BJ (cell line): ENCODE data around the gene TCL1B. TPM values are rescaled to one million over a fixed set of nuclear protein-coding genes. Genes with fewer than 3 reads are reported as not detected.

Experiments used
- CTCF ChIA-PET: fragments of 350-600 bp; formaldehyde crosslinking; extraction: SDS; loops from one replicate; lab custom pipeline; 2021; ENCODE audit warnings: antibody characterized with exemption, inconsistent platforms; lab: Yijun Ruan, JAX
- POLR2A ChIA-PET: fragments of 300-600 bp; sonication (Branson Sonifier 250); formaldehyde crosslinking; extraction: SDS; loops from one replicate; lab custom pipeline; 2021; ENCODE audit warnings: antibody characterized with exemption; lab: Charles Lee
- DNase-seq: peaks from one replicate; pipeline ENCODE4 v3.0.0-alpha.2; 2011; ENCODE audit warnings: low read depth
- H3K27me3 ChIP-seq: 2 replicates; pipeline ENCODE4 v1.6.0; 2011; ENCODE audit warnings: low read length; ENCODE audit not compliant: control insufficient read depth, insufficient read depth
- H3K36me3 ChIP-seq: 2 replicates; pipeline ENCODE4 v1.5.1; 2011; ENCODE audit warnings: low read length; ENCODE audit not compliant: control insufficient read depth, insufficient read depth
- H3K4me3 ChIP-seq: 2 replicates; pipeline ENCODE4 v1.5.1; 2011; ENCODE audit warnings: low read depth, mild to moderate bottlenecking, control low read depth, low read length
- polyA plus RNA-seq: library from polyadenylated mRNA; depleted of rRNA; stranded (reverse); fragments of >200 nt; gene quantifications from 2 replicates; pipeline ENCODE4 v1.2.3, GENCODE V29; 2011
- TF ChIP-seq, protein P1 (sequence below): IDR thresholded peaks from 2 replicates; pipeline ENCODE4 v1.5.1; 2011; ENCODE audit warnings: low read depth, mild to moderate bottlenecking, control low read depth, inconsistent platforms, low read length, moderate library complexity; ENCODE audit not compliant: insufficient read depth

The TCL1B gene
- polyA plus RNA-seq, 1 experiment: not detected

DNA sequence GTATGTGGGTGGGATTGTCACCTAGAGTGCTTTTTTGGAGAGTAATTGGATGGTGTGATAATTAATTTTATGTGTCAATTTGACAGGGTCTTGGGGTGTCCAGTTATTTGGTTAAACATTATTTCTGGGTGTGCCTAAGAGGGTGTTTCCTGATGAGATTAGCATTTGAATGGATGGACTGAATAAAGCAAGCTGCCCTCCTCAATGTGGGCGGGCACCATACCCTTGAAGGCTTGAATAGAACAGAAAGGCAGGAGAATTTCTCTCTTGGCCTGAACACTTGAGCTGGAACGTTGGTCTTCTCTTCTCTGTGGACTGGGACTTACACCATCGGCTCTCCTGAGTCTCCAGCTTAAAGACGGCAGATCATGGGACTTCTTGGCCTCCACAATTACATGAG is 28.8 kb upstream of the TCL1B start:
- no peak for DNase-seq
- TF ChIP-seq, protein P1, sequence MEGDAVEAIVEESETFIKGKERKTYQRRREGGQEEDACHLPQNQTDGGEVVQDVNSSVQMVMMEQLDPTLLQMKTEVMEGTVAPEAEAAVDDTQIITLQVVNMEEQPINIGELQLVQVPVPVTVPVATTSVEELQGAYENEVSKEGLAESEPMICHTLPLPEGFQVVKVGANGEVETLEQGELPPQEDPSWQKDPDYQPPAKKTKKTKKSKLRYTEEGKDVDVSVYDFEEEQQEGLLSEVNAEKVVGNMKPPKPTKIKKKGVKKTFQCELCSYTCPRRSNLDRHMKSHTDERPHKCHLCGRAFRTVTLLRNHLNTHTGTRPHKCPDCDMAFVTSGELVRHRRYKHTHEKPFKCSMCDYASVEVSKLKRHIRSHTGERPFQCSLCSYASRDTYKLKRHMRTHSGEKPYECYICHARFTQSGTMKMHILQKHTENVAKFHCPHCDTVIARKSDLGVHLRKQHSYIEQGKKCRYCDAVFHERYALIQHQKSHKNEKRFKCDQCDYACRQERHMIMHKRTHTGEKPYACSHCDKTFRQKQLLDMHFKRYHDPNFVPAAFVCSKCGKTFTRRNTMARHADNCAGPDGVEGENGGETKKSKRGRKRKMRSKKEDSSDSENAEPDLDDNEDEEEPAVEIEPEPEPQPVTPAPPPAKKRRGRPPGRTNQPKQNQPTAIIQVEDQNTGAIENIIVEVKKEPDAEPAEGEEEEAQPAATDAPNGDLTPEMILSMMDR: no peak
- CTCF ChIA-PET: no interaction called here
- Histone ChIP-seq H3K36me3 (no peaks in the 10 kb centered on the region), H3K27me3 (no peaks in the 10 kb centered on the region), H3K4me3 (no peak overlapping the region)
- POLR2A ChIA-PET: no interaction called here

- no peak overlapping the region for H3K4me3 ChIP-seq
- POLR2A ChIA-PET: no interaction called here
- DNase-seq: no peak
- CTCF ChIA-PET: no interaction called here
- H3K27me3 ChIP-seq: no peaks in the 10 kb centered on the region
- TF ChIP-seq, protein P1: no peak
- no peaks in the 10 kb centered on the region for H3K36me3 ChIP-seq
Observed at GRCh38 chr14:95659293-95659989, 26.8 kb upstream of the TCL1B start.

DNA sequence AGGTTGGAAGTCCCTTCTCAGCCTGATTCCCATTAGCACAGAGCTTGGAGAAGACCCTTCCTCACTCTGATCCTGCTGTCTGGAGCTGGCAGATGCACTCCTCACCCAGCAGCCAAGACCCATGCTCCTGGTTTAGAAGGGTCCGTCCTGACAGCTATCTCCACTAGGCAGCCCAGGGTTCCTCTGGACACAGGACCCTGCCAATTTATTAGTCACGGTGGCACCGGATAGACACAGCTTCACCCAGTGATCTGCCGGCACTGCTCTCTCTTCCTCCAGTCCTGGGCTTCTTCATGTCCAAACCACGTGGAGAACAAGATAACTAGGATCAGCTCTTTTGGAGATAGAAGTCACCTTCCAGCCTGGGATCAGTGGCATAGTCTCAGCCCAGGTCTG is 26.2 kb upstream of the TCL1B start:
- CTCF ChIA-PET: no interaction called here
- POLR2A ChIA-PET: no interaction called here
- Histone ChIP-seq H3K36me3 (no peaks in the 10 kb centered on the region), H3K27me3 (no peaks in the 10 kb centered on the region), H3K4me3 (no peak overlapping the region)
- TF ChIP-seq, protein P1: no peak
- no peak for DNase-seq

- H3K27me3 ChIP-seq: no peaks in the 10 kb centered on the region
- TF ChIP-seq, protein P1: no peak
- ChIA-PET CTCF (no interaction called here), POLR2A (no interaction called here)
- no peak overlapping the region for H3K4me3 ChIP-seq
- no peak for DNase-seq
- no peaks in the 10 kb centered on the region for H3K36me3 ChIP-seq
Observed at GRCh38 chr14:95660651-95661515, 25.3 kb upstream of the TCL1B start.

GRCh38 chr14:95662376-95663186 is 23.6 kb upstream of the TCL1B start:
- Histone ChIP-seq H3K4me3 (no peak overlapping the region), H3K27me3 (no peaks in the 10 kb centered on the region), H3K36me3 (no peaks in the 10 kb centered on the region)
- ChIA-PET CTCF (no interaction called here), POLR2A (no interaction called here)
- DNase-seq: no peak
- TF ChIP-seq, protein P1: no peak
